Stomach smooth muscle (tissue), 2 donors: ENCODE results near the gene RNASET2.

Experiments
- H3K27ac ChIP-seq: one replicate; pipeline ENCODE4 v1.7.0; 2013; ENCODE audit warnings: mild to moderate bottlenecking, low read length, inconsistent platforms
- H3K27me3 ChIP-seq, 2 donors: one replicate each; pipeline ENCODE4 v1.7.0; 2013; ENCODE audit warnings: low read length in 2 of 2; ENCODE audit not compliant: insufficient read depth in 2 of 2, control insufficient read depth in 1 of 2
- H3K36me3 ChIP-seq, 2 donors: one replicate each; pipeline ENCODE4 v1.7.0; 2013; ENCODE audit warnings: low read length in 2 of 2; ENCODE audit not compliant: control insufficient read depth in 2 of 2, insufficient read depth in 2 of 2
- H3K4me1 ChIP-seq: one replicate; pipeline ENCODE4 v1.7.0; 2013; ENCODE audit warnings: low read length; ENCODE audit not compliant: control insufficient read depth, insufficient read depth
- H3K4me3 ChIP-seq, 2 donors: one replicate each; pipeline ENCODE4 v1.7.0; 2013; ENCODE audit warnings: low read length in 2 of 2
- H3K9ac ChIP-seq, 2 donors: one replicate each; pipeline ENCODE4 v1.7.0; 2013; ENCODE audit warnings: low read length in 2 of 2, mild to moderate bottlenecking in 1 of 2
- H3K9me3 ChIP-seq, 2 donors: one replicate each; pipeline ENCODE4 v1.7.0; 2013; ENCODE audit warnings: low read length in 2 of 2; ENCODE audit not compliant: control insufficient read depth in 2 of 2
- donor health status: healthy.
- donor health status: Pancreatic carcinoma.

Gene RNASET2

GRCh38 chr6:166907871-166908806, 48.2 kb downstream of the RNASET2 start:
- H3K4me3 ChIP-seq, result no peak overlapping the region
- no peaks in the 10 kb centered on the region for H3K9me3 ChIP-seq
- no peak overlapping the region for H3K9ac ChIP-seq
- H3K4me1 ChIP-seq, result no peaks in the 10 kb centered on the region
- H3K27ac ChIP-seq, result no peak overlapping the region
- H3K27me3 ChIP-seq, result no peaks in the 10 kb centered on the region
- no peaks in the 10 kb centered on the region for H3K36me3 ChIP-seq

- no peaks in the 10 kb centered on the region for H3K27me3 ChIP-seq
- no peaks in the 10 kb centered on the region for H3K9me3 ChIP-seq
- no peak overlapping the region for H3K27ac ChIP-seq
- no peak overlapping the region for H3K4me3 ChIP-seq
- no peaks in the 10 kb centered on the region for H3K4me1 ChIP-seq
- no peak overlapping the region for H3K9ac ChIP-seq
- H3K36me3 ChIP-seq, result no peaks in the 10 kb centered on the region
Observed at GRCh38 chr6:166907373-166907841, 48.9 kb downstream of the RNASET2 start.

- Histone ChIP-seq H3K4me1 (no peaks in the 10 kb centered on the region), H3K27ac (no peak overlapping the region), H3K27me3 (no peaks in the 10 kb centered on the region), H3K36me3 (no peaks in the 10 kb centered on the region), H3K9me3 (no peaks in the 10 kb centered on the region), H3K9ac (no peak overlapping the region), H3K4me3 (no peak overlapping the region)
Observed at GRCh38 chr6:166906376-166907044, 49.8 kb downstream of the RNASET2 start.

GRCh38 chr6:166905505-166906134, 50.7 kb downstream of the RNASET2 start:
- H3K27ac ChIP-seq, result no peak overlapping the region
- H3K36me3 ChIP-seq, result no peaks in the 10 kb centered on the region
- peaks cover 0 to 4% of the 10 kb centered on the region in 2 donors for H3K9me3 ChIP-seq
- H3K9ac ChIP-seq, result no peak overlapping the region
- H3K4me1 ChIP-seq, result no peaks in the 10 kb centered on the region
- H3K4me3 ChIP-seq, result no peak overlapping the region
- no peaks in the 10 kb centered on the region for H3K27me3 ChIP-seq

GRCh38 chr6:166905013-166905412, 51.3 kb downstream of the RNASET2 start:
- Histone ChIP-seq H3K36me3 (no peaks in the 10 kb centered on the region), H3K9me3 (peaks cover 0 to 4% of the 10 kb centered on the region in 2 donors), H3K4me3 (no peak overlapping the region), H3K27me3 (no peaks in the 10 kb centered on the region), H3K9ac (no peak overlapping the region), H3K27ac (no peak overlapping the region), H3K4me1 (no peaks in the 10 kb centered on the region)

- H3K9me3 ChIP-seq, result peaks cover 0 to 4% of the 10 kb centered on the region in 2 donors
- no peaks in the 10 kb centered on the region for H3K27me3 ChIP-seq
- H3K4me3 ChIP-seq, result no peak overlapping the region
- H3K27ac ChIP-seq, result no peak overlapping the region
- no peaks in the 10 kb centered on the region for H3K36me3 ChIP-seq
- no peak overlapping the region for H3K9ac ChIP-seq
- H3K4me1 ChIP-seq, result no peaks in the 10 kb centered on the region
Observed at GRCh38 chr6:166904101-166904746, 52.1 kb downstream of the RNASET2 start.

- Histone ChIP-seq H3K4me3 (no peak overlapping the region), H3K4me1 (no peaks in the 10 kb centered on the region), H3K9ac (no peak overlapping the region), H3K9me3 (peaks cover 0 to 4% of the 10 kb centered on the region in 2 donors), H3K27ac (no peak overlapping the region), H3K36me3 (no peaks in the 10 kb centered on the region), H3K27me3 (no peaks in the 10 kb centered on the region)
Observed at GRCh38 chr6:166903500-166903899, 52.9 kb downstream of the RNASET2 start.

GRCh38 chr6:166903027-166903426, 53.3 kb downstream of the RNASET2 start:
- H3K9me3 ChIP-seq, result peaks cover 0 to 4% of the 10 kb centered on the region in 2 donors
- no peaks in the 10 kb centered on the region for H3K36me3 ChIP-seq
- no peak overlapping the region for H3K4me3 ChIP-seq
- H3K9ac ChIP-seq, result no peak overlapping the region
- H3K4me1 ChIP-seq, result no peaks in the 10 kb centered on the region
- H3K27ac ChIP-seq, result no peak overlapping the region
- H3K27me3 ChIP-seq, result no peaks in the 10 kb centered on the region

- no peak overlapping the region for H3K4me3 ChIP-seq
- H3K9me3 ChIP-seq, result peaks cover 0 to 4% of the 10 kb centered on the region in 2 donors
- no peak overlapping the region for H3K9ac ChIP-seq
- H3K27ac ChIP-seq, result no peak overlapping the region
- H3K27me3 ChIP-seq, result no peaks in the 10 kb centered on the region
- no peaks in the 10 kb centered on the region for H3K4me1 ChIP-seq
- no peaks in the 10 kb centered on the region for H3K36me3 ChIP-seq
Observed at GRCh38 chr6:166902211-166902755, 54.1 kb downstream of the RNASET2 start.

GRCh38 chr6:166901626-166902025, 54.7 kb downstream of the RNASET2 start:
- Histone ChIP-seq H3K4me1 (no peaks in the 10 kb centered on the region), H3K9ac (no peak overlapping the region), H3K36me3 (no peaks in the 10 kb centered on the region), H3K9me3 (peaks cover 0 to 4% of the 10 kb centered on the region in 2 donors), H3K4me3 (no peak overlapping the region), H3K27me3 (no peaks in the 10 kb centered on the region), H3K27ac (no peak overlapping the region)
